Renal cortical epithelial cell (primary cell): ENCODE results near the gene PTPRM. TPM values are rescaled to one million over a fixed set of nuclear protein-coding genes. Genes with fewer than 3 reads are reported as not detected.

ENCODE experiments used
- DNase-seq: peaks from one replicate; pipeline ENCODE4 v3.0.0-alpha.2; 2011; ENCODE audit warnings: low read depth
- total RNA-seq: library from RNA; depleted of rRNA; stranded (reverse); fragments of >200 nt; gene quantifications from 2 replicates; pipeline ENCODE4 v1.2.3, GENCODE V29; 2014

PTPRM gene
- total RNA-seq, 1 donor from 2014 or later = 263 TPM

DNA sequence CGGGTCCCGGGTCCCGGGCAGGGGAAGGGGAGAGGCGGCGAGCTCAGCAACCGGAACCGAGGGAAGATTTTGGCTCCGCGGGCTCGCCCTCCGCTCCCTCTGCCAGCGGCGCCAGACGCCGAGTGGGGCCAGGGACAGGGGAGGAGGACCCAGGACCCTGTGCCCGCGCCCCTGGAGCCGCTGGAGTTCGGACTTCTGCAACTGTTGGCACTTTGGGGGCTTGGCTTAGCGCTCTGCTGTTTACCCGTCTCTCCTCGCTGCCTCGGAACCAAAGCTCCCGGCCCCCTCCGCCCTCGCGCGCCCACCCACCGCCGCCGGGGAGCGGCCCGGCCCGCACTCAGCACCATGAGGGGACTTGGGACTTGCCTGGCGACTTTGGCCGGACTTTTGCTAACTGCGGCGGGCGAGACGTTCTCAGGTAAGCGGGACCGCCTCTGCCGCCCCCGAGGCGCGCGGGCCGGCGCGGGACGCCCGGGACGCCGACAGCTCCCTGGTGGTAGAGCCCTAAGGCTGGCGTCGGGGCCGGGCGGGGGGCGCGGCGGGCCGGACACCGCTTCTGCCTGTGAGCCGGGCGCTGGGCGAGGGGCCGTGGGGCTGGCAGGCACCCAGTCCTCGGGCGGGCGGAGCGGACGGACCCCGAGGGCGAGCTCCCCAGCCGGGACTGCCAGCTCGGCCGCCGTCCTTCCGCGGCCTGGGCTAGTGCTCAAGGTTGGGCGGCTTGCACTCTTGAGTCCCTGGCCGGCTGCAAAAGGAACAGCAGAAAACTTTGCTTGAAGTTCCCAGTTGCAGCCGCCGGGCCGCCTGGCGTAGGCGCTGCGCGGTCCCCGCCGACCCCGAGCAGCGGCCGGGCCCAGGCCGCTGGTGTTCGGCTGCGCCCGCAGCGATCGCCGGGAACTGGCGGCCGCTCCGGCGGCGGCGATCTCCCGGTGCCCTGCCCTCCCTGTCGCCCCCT is 634 bp downstream of the PTPRM start:
- no peak for DNase-seq

DNA sequence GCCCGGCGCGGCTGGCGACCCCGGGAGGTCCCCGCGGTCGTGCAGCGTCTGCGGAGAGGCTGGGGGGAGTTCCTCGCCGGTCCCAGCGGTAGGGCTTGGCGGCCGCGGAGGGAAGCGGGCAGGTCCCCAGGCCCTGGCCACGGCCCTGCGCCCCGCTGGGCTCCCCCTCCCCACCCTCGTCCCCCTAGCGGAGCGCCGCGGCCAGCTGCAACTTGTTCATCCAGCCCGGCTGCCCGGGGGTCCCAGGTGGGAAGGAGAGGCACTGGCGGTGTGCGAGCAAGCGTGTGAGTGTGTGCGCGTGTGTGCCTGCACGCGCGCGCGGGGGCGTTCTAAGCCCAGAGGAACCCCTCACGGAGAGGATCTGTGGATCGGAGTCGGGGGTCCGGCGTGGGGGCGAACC is 1.3 kb downstream of the PTPRM start:
- DNase-seq = no peak

DNA sequence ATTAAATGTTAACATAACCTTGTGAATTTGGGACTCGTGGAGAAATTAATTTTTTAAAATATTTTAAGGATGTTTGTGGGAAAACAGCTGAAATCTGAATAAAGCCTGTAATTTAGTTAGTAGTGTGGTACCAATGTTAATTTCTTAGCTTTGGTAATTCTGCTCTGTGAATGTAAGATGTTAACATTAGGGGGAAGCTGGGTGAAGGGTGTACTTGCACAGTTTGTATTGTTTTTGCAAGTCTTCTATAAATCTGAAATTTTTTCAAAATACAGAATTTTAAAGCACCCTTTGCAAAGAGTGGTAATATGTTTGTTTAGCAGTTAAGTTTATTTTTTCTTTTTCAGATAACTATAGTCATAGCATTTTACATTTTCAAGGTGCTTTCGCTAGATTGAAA is 4.5 kb downstream of the PTPRM start:
- no peak for DNase-seq

- DNase-seq = peak; percentile 61
Observed at GRCh38 chr18:7572822-7573221, 5.7 kb downstream of the PTPRM start.

DNA sequence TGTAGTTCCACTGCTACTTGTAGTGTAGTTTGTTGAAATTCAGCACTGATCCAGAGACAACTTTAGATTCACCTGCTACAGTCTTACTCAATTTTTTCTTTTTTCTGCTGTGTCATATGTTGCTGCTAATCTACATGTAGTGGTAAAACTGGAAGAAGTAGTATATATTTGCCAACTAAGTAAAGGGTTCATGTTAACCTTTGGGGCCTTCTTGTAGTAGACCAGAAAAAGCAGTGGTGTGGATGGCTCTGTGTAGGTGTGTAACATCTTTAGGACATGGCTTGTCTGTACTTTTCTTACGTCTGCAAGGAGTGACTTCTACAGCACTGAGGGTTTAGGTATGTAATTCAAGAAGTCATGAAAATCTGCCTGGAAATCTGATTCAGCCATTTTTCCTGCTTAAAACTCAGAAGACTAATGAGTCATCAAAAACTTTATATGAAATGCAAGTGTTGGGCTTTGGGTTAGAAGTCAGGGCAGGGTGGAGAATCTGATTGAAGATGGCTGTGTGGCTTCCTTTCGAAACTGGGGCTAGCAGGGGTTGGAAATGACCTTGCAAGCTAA is 8.4 kb downstream of the PTPRM start:
- peak; percentile 39 for DNase-seq

DNA sequence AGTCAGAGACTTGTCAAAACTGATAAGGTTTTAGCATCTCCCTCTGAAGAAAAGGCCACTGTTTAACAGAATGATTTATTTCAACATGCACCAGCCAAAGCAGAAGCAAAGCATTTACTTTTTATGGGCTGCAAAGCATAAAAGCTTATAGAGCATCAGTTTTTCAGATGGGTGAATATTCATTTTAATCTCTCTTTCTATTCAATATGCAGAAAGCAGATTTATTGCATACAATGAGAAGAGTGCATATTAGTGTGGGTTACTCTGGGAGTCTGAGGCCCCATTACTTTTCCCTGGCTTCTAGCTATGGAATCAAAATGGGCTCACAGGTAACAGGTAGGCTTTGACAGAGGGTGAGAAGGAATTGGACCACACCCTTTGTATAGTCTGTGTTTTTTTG is 9.0 kb downstream of the PTPRM start:
- DNase-seq = no peak

GRCh38 chr18:7576685-7577084 is 9.6 kb downstream of the PTPRM start:
- DNase-seq = peak; percentile 56

DNA sequence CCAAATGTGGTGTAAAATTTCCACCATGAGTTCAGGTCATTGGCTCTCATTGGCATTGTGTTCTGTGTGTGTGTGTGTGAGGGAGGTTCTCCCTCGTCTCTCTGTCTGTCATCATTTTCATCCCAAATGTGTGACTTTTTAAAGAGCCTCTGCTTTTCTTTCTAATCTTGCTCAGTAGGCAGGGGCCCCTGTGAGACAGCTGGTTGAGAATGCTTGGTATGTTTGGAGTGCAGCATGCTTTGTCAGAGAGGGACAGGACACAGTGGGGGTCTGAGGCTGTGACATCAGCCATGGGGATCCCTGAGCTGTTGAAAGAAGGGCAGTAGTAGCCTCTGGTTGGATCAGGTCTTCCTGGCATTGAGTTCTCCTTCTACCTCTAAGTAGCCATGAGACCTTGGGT is 10.6 kb downstream of the PTPRM start:
- peak; percentile 72 for DNase-seq

DNA sequence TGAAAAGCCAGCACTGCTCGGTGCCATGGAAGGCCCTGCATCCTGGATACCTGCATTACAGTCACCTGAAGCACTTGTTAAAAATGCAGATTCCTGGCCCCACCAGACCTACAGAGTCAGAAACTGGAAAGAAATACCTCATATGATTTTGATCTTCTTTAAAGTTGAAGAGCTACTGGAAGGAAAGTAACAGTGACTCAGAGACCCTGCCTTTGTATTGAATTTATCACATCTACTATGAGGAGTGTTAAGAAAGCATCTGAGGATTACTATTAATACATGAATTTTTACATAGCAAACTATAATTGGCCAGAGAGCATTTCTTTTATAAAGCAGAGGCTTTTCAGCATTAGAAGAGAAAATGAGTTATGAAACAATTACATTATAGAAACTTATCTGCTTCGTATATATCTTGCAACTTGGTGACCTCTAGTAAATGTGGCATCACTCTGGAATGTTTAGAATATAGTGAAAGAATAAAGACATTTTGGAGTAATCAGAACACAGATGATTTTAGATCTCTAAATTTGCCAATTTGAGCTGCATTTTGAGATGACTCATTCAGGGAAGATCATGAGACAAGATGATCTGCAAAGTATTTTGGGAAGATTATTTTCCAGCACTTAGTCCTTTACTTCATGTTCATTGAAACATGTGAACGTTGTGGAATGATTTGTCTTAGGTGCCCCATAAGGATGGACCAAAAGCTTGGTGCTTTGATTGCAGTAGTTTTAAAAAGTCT is 12.2 kb downstream of the PTPRM start:
- no peak for DNase-seq

- DNase-seq = no peak
Observed at GRCh38 chr18:7579918-7580542, 12.9 kb downstream of the PTPRM start.

- peak; percentile 50 for DNase-seq
Observed at GRCh38 chr18:7584646-7585275, 17.6 kb downstream of the PTPRM start.

- no peak for DNase-seq
Observed at GRCh38 chr18:7585276-7585670, 18.2 kb downstream of the PTPRM start.

GRCh38 chr18:7586379-7586778 is 19.3 kb downstream of the PTPRM start:
- DNase-seq = no peak

- DNase-seq = no peak
Observed at GRCh38 chr18:7590826-7591560, 23.9 kb downstream of the PTPRM start.

- peak; percentile 46 for DNase-seq
Observed at GRCh38 chr18:7592305-7593071, 25.4 kb downstream of the PTPRM start.

DNA sequence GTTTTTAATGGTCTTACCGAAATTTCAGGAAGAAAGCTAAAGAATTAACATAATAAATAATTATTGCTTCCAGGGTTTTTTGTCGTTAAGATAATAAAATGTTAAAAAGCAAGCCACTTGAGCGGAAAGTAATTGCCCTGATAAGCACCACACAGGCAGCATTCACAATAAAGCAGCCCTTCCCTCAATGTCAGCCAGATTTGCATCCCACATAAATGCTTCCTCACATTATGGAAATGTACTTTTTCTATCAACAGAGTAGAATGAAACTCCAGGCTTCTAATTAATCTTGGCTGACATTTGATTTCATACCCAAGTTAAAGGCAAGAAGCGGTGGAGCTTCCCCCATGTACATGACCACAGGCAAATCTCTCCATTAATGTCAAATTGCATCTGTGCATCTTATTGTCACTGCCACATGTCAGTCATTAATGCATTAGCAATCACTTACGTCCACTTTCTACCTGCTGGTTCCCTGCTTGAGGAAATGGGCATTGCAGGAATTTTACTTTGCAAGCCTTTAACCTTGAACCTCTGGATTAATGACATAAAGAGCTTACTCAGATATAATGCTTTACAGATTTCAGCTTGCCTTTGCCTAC is 26.2 kb downstream of the PTPRM start:
- no peak for DNase-seq

GRCh38 chr18:7596147-7596546 is 29.0 kb downstream of the PTPRM start:
- DNase-seq = peak; percentile 66

GRCh38 chr18:7597500-7597899 is 30.4 kb downstream of the PTPRM start:
- no peak for DNase-seq

- peak; percentile 73 for DNase-seq
Observed at GRCh38 chr18:7598167-7599047, 31.3 kb downstream of the PTPRM start.
